Mucosa of rectum (tissue), 2 donors: ENCODE measurements around the gene APOBEC4.

Experiments used
- H3K27ac ChIP-seq, 2 donors: one replicate each; pipeline ENCODE4 v1.7.0; 2013; ENCODE audit warnings: inconsistent platforms in 2 of 2, low read depth in 2 of 2, low read length in 2 of 2
- H3K27me3 ChIP-seq, 2 donors: one replicate each; pipeline ENCODE4 v1.7.0; 2013; ENCODE audit warnings: low read length in 2 of 2; ENCODE audit not compliant: control insufficient read depth in 2 of 2, insufficient read depth in 2 of 2
- H3K36me3 ChIP-seq, 2 donors: one replicate each; pipeline ENCODE4 v1.7.0; 2013; ENCODE audit warnings: low read length in 2 of 2; ENCODE audit not compliant: control insufficient read depth in 2 of 2, insufficient read depth in 2 of 2
- H3K4me1 ChIP-seq, 2 donors: one replicate each; pipeline ENCODE4 v1.7.0; 2013; ENCODE audit warnings: low read length in 2 of 2, mild to moderate bottlenecking in 1 of 2; ENCODE audit not compliant: control insufficient read depth in 2 of 2, insufficient read depth in 2 of 2
- H3K4me3 ChIP-seq, 2 donors: one replicate each; pipeline ENCODE4 v1.7.0; 2013; ENCODE audit warnings: low read length in 2 of 2
- H3K9ac ChIP-seq, 2 donors: one replicate each; pipeline ENCODE4 v1.7.0; 2013; ENCODE audit warnings: low read length in 2 of 2, low read depth in 1 of 2, mild to moderate bottlenecking in 1 of 2
- H3K9me3 ChIP-seq, 2 donors: one replicate each; pipeline ENCODE4 v1.7.0; 2013; ENCODE audit warnings: low read length in 2 of 2; ENCODE audit not compliant: control insufficient read depth in 2 of 2
- donor health status: healthy.
- donor health status: Normal muscosa, but diverticular disease.

Gene APOBEC4

GRCh38 chr1:183607322-183607980 is 45.7 kb downstream of the APOBEC4 start:
- Histone ChIP-seq H3K4me3 (no peak overlapping the region), H3K4me1 (peaks cover 5 to 10% of the 10 kb centered on the region in 2 donors), H3K9ac (no peak overlapping the region), H3K9me3 (no peaks in the 10 kb centered on the region), H3K27ac (no peak overlapping the region), H3K27me3 (no peaks in the 10 kb centered on the region), H3K36me3 (no peaks in the 10 kb centered on the region)

- H3K36me3 ChIP-seq: no peaks in the 10 kb centered on the region
- no peak overlapping the region for H3K9ac ChIP-seq
- H3K27me3 ChIP-seq: no peaks in the 10 kb centered on the region
- no peak overlapping the region for H3K4me3 ChIP-seq
- no peaks in the 10 kb centered on the region for H3K9me3 ChIP-seq
- H3K27ac ChIP-seq: no peak overlapping the region
- peaks cover 5 to 10% of the 10 kb centered on the region in 2 donors for H3K4me1 ChIP-seq
Observed at GRCh38 chr1:183605904-183606303, 47.2 kb downstream of the APOBEC4 start.

- Histone ChIP-seq H3K27me3 (no peaks in the 10 kb centered on the region), H3K27ac (peak overlapping the region in 1 of 2 donors; percentile 33), H3K9ac (no peak overlapping the region), H3K9me3 (no peaks in the 10 kb centered on the region), H3K36me3 (no peaks in the 10 kb centered on the region), H3K4me3 (peak overlapping the region in 1 of 2 donors; percentile 33), H3K4me1 (peaks cover 2 to 10% of the 10 kb centered on the region in 2 donors)
Observed at GRCh38 chr1:183604815-183605214, 48.3 kb downstream of the APOBEC4 start.

- H3K4me1 ChIP-seq: peaks cover 2 to 10% of the 10 kb centered on the region in 2 donors
Observed at GRCh38 chr1:183604038-183604808, 48.9 kb downstream of the APOBEC4 start.

GRCh38 chr1:183602510-183602909 is 50.6 kb downstream of the APOBEC4 start:
- peak overlapping the region in 1 of 2 donors; percentile 33 for H3K27ac ChIP-seq
- H3K36me3 ChIP-seq: no peaks in the 10 kb centered on the region
- no peak overlapping the region for H3K4me3 ChIP-seq
- peaks cover 2 to 10% of the 10 kb centered on the region in 2 donors for H3K4me1 ChIP-seq
- H3K9ac ChIP-seq: no peak overlapping the region
- no peaks in the 10 kb centered on the region for H3K9me3 ChIP-seq
- no peaks in the 10 kb centered on the region for H3K27me3 ChIP-seq

More at GRCh38 chr1:183604038-183604808, 48.9 kb downstream of the APOBEC4 start:
- Histone ChIP-seq H3K27ac (peak overlapping the region in 1 of 2 donors; percentile 33), H3K4me3 (peak overlapping the region in 1 of 2 donors; percentile 33), H3K9ac (no peak overlapping the region), H3K36me3 (no peaks in the 10 kb centered on the region), H3K27me3 (no peaks in the 10 kb centered on the region), H3K9me3 (no peaks in the 10 kb centered on the region)

- Histone ChIP-seq H3K9ac (no peak overlapping the region), H3K27me3 (no peaks in the 10 kb centered on the region), H3K9me3 (no peaks in the 10 kb centered on the region), H3K36me3 (no peaks in the 10 kb centered on the region), H3K4me1 (peaks cover 2 to 10% of the 10 kb centered on the region in 2 donors), H3K27ac (no peak overlapping the region), H3K4me3 (no peak overlapping the region)
Observed at GRCh38 chr1:183600634-183601033, 52.5 kb downstream of the APOBEC4 start.

GRCh38 chr1:183600136-183600535 is 53.0 kb downstream of the APOBEC4 start:
- H3K27ac ChIP-seq: no peak overlapping the region
- H3K9me3 ChIP-seq: no peaks in the 10 kb centered on the region
- H3K4me1 ChIP-seq: peaks cover 2 to 10% of the 10 kb centered on the region in 2 donors
- no peaks in the 10 kb centered on the region for H3K27me3 ChIP-seq
- H3K36me3 ChIP-seq: no peaks in the 10 kb centered on the region
- no peak overlapping the region for H3K4me3 ChIP-seq
- no peak overlapping the region for H3K9ac ChIP-seq

- Histone ChIP-seq H3K27me3 (no peaks in the 10 kb centered on the region), H3K4me1 (peaks cover 2 to 4% of the 10 kb centered on the region in 2 donors), H3K27ac (no peak overlapping the region), H3K4me3 (no peak overlapping the region), H3K9me3 (no peaks in the 10 kb centered on the region), H3K36me3 (no peaks in the 10 kb centered on the region), H3K9ac (no peak overlapping the region)
Observed at GRCh38 chr1:183598386-183598785, 54.7 kb downstream of the APOBEC4 start.

- Histone ChIP-seq H3K4me3 (no peak overlapping the region), H3K36me3 (no peaks in the 10 kb centered on the region), H3K27ac (no peak overlapping the region), H3K4me1 (peaks cover 0 to 3% of the 10 kb centered on the region in 2 donors), H3K9ac (no peak overlapping the region), H3K9me3 (no peaks in the 10 kb centered on the region), H3K27me3 (no peaks in the 10 kb centered on the region)
Observed at GRCh38 chr1:183597656-183598347, 55.3 kb downstream of the APOBEC4 start.

- no peak overlapping the region for H3K9ac ChIP-seq
- H3K4me3 ChIP-seq: no peak overlapping the region
- no peak overlapping the region for H3K27ac ChIP-seq
- no peaks in the 10 kb centered on the region for H3K4me1 ChIP-seq
- H3K36me3 ChIP-seq: no peaks in the 10 kb centered on the region
- H3K27me3 ChIP-seq: no peaks in the 10 kb centered on the region
- H3K9me3 ChIP-seq: no peaks in the 10 kb centered on the region
Observed at GRCh38 chr1:183596500-183596899, 56.6 kb downstream of the APOBEC4 start.
